ENCODE measurements around the gene HLA-DOB.

- no peak for TF ChIP-seq EZH2 (IDR thresholded peaks at IDR 0.05; ENCODE audit: borderline replicate concordance, low read length)
- TF ChIP-seq CTCF (IDR thresholded peaks at IDR 0.05; ENCODE audit: low read length), result no peak
These were observed 20.1 kb upstream of the HLA-DOB start for GRCh38 chr6:32836873-32837272.
